Body of pancreas (tissue), 4 donors: ENCODE data around the gene DLG1.

Experiments
- POLR2A ChIP-seq, 3 donors: fragments of 450-650 bp; IDR thresholded peaks; one replicate each; pipeline ENCODE4 v1.6.1; 2016; ENCODE audit warnings: antibody characterized with exemption in 3 of 3, mild to moderate bottlenecking in 2 of 3
- TF ChIP-seq, protein P1 (sequence below), 7 experiments: fragments of 450-650 bp in 4 of 7; fragments of 200-600 bp in 3 of 7; sonication (generic) in 3 of 7; IDR thresholded peaks; one replicate each; pipeline ENCODE4 v1.5.1; 2016 to 2019; ENCODE audit warnings: antibody characterized with exemption in 7 of 7

DNA sequence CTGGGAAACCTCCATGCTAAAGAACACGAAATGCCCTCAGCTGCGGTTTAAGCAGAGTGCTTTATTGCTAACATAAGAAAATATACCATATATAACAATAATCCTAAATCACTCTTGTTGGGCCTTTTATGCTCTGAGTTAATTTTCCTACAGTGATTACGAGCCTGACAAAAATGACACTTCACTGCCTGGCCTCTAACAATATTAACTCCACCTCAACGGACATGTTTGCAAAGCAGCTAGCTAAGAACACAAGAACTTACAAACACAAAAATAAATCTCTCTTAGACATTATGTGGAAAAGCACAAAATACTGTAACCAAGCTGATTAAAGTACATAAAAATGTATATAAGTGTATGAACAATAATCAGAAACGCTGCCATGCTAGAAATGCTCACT is 40.7 kb downstream of the DLG1 start:
- TF ChIP-seq, protein P1, sequence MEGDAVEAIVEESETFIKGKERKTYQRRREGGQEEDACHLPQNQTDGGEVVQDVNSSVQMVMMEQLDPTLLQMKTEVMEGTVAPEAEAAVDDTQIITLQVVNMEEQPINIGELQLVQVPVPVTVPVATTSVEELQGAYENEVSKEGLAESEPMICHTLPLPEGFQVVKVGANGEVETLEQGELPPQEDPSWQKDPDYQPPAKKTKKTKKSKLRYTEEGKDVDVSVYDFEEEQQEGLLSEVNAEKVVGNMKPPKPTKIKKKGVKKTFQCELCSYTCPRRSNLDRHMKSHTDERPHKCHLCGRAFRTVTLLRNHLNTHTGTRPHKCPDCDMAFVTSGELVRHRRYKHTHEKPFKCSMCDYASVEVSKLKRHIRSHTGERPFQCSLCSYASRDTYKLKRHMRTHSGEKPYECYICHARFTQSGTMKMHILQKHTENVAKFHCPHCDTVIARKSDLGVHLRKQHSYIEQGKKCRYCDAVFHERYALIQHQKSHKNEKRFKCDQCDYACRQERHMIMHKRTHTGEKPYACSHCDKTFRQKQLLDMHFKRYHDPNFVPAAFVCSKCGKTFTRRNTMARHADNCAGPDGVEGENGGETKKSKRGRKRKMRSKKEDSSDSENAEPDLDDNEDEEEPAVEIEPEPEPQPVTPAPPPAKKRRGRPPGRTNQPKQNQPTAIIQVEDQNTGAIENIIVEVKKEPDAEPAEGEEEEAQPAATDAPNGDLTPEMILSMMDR (IDR thresholded peaks at IDR 0.05), result no peak
- TF ChIP-seq POLR2A (IDR thresholded peaks at IDR 0.05), result no peak
